Smooth muscle cell (in vitro differentiated cells): Measurements from ENCODE around the gene HDLBP. TPM values are rescaled to one million over a fixed set of nuclear protein-coding genes. Genes with fewer than 3 reads are reported as not detected.

ENCODE experiments used
- DNase-seq: peaks from one replicate; lab custom pipeline; 2025; ENCODE audit not compliant: unreplicated experiment; lab: John Stamatoyannopoulos, UW
- H2AFZ ChIP-seq: fragments of 200-600 bp; sonication (generic); 2 replicates; pipeline ENCODE4 v1.6.0; 2016; ENCODE audit warnings: antibody characterized with exemption, low read depth, mild to moderate bottlenecking
- H3F3A ChIP-seq: fragments of 200-600 bp; sonication (generic); 2 replicates; pipeline ENCODE4 v1.6.0; 2017; ENCODE audit warnings: antibody characterized with exemption, low read depth
- H3K27ac ChIP-seq: fragments of 200-600 bp; sonication (generic); 2 replicates; pipeline ENCODE4 v1.5.1; 2016; ENCODE audit warnings: low read depth, mild to moderate bottlenecking
- H3K27me3 ChIP-seq: fragments of 200-600 bp; sonication (generic); 2 replicates; pipeline ENCODE4 v1.6.1; 2016; ENCODE audit warnings: low read depth, mild to moderate bottlenecking
- H3K36me3 ChIP-seq: fragments of 200-600 bp; sonication (generic); 2 replicates; pipeline ENCODE4 v1.5.1; 2016; ENCODE audit warnings: low read depth
- H3K4me1 ChIP-seq: fragments of 200-600 bp; sonication (generic); 2 replicates; pipeline ENCODE4 v1.5.1; 2016; ENCODE audit warnings: low read depth
- H3K4me2 ChIP-seq: fragments of 200-600 bp; sonication (generic); 2 replicates; pipeline ENCODE4 v1.6.0; 2016; ENCODE audit warnings: mild to moderate bottlenecking
- H3K4me3 ChIP-seq: fragments of 200-600 bp; sonication (generic); 2 replicates; pipeline ENCODE4 v1.5.1; 2016; ENCODE audit warnings: mild to moderate bottlenecking
- H3K79me2 ChIP-seq: fragments of 200-600 bp; sonication (generic); 2 replicates; pipeline ENCODE4 v1.6.0; 2016; ENCODE audit warnings: low read depth, mild to moderate bottlenecking
- H3K9ac ChIP-seq: fragments of 200-600 bp; sonication (generic); 2 replicates; pipeline ENCODE4 v1.6.0; 2016; ENCODE audit warnings: low read depth
- H3K9me3 ChIP-seq: fragments of 200-600 bp; sonication (generic); replicated peaks from 2 replicates; pipeline ENCODE4 v1.5.1; 2016; ENCODE audit warnings: low read depth
- H4K20me1 ChIP-seq: fragments of 200-600 bp; sonication (generic); 2 replicates; pipeline ENCODE4 v1.6.0; 2016; ENCODE audit warnings: low read depth
- WGBS: methylation state at CpG from one replicate; pipeline ENCODE4 v1.1.7; 2016; ENCODE audit warnings: low lambda C conversion rate; 5-methylcytosine and 5-hydroxymethylcytosine counted together
- polyA plus RNA-seq: library from polyadenylated mRNA; unstranded; fragments of >200 nt; fragmentation: Nextera tagmentation; extraction: Ambion mirVana; gene quantifications from 2 replicates; pipeline ENCODE4 v1.2.1, GENCODE V29; 2016
- total RNA-seq: library from RNA; depleted of rRNA; stranded (reverse); fragments of >200 nt; gene quantifications from 2 replicates; pipeline ENCODE4 v1.2.3, GENCODE V29; 2014
- TF ChIP-seq, protein P1 (sequence below): fragments of 200-600 bp; sonication (generic); IDR thresholded peaks from 2 replicates; pipeline ENCODE4 v1.5.1; 2017; ENCODE audit warnings: borderline replicate concordance, mild to moderate bottlenecking, antibody characterized with exemption; ENCODE audit not compliant: insufficient read depth, poor library complexity, severe bottlenecking

The HDLBP gene
- total and polyA plus RNA-seq, 2 experiments from 2014 or later: 504 to 545 TPM

- no peak overlapping the region for H3K9ac ChIP-seq
- no peaks in the 10 kb centered on the region for H3K9me3 ChIP-seq
- peaks cover 100% of the 10 kb centered on the region for H4K20me1 ChIP-seq
- no peak for DNase-seq
- no peak overlapping the region for H3K4me2 ChIP-seq
- no peaks in the 10 kb centered on the region for H3K4me1 ChIP-seq
- no peaks in the 10 kb centered on the region for H3K36me3 ChIP-seq
- no peak overlapping the region for H3K4me3 ChIP-seq
- no peak overlapping the region for H3K27ac ChIP-seq
- WGBS: 89% methylated on average over 6 of the region's 6 CpGs
- peaks cover 11% of the 10 kb centered on the region for H3F3A ChIP-seq
- no peaks in the 10 kb centered on the region for H3K27me3 ChIP-seq
- peaks cover 98% of the 10 kb centered on the region for H3K79me2 ChIP-seq
- TF ChIP-seq, protein P1, sequence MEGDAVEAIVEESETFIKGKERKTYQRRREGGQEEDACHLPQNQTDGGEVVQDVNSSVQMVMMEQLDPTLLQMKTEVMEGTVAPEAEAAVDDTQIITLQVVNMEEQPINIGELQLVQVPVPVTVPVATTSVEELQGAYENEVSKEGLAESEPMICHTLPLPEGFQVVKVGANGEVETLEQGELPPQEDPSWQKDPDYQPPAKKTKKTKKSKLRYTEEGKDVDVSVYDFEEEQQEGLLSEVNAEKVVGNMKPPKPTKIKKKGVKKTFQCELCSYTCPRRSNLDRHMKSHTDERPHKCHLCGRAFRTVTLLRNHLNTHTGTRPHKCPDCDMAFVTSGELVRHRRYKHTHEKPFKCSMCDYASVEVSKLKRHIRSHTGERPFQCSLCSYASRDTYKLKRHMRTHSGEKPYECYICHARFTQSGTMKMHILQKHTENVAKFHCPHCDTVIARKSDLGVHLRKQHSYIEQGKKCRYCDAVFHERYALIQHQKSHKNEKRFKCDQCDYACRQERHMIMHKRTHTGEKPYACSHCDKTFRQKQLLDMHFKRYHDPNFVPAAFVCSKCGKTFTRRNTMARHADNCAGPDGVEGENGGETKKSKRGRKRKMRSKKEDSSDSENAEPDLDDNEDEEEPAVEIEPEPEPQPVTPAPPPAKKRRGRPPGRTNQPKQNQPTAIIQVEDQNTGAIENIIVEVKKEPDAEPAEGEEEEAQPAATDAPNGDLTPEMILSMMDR: no peak
- no peak overlapping the region for H2AFZ ChIP-seq
Measured at GRCh38 chr2:241291977-241292376, 23.5 kb downstream of the HDLBP start.

GRCh38 chr2:241291153-241291552, 24.3 kb downstream of the HDLBP start:
- H3K4me2 ChIP-seq: no peak overlapping the region
- 93% methylated on average over 6 of the region's 6 CpGs for WGBS
- H2AFZ ChIP-seq: no peak overlapping the region
- H3K9me3 ChIP-seq: no peaks in the 10 kb centered on the region
- no peak for DNase-seq
- TF ChIP-seq, protein P1: no peak
- H3K4me3 ChIP-seq: no peak overlapping the region
- H3K4me1 ChIP-seq: no peaks in the 10 kb centered on the region
- no peak overlapping the region for H3K9ac ChIP-seq
- peaks cover 100% of the 10 kb centered on the region for H4K20me1 ChIP-seq
- peaks cover 97% of the 10 kb centered on the region for H3K79me2 ChIP-seq
- H3K27me3 ChIP-seq: no peaks in the 10 kb centered on the region
- H3F3A ChIP-seq: peaks cover 8% of the 10 kb centered on the region
- no peak overlapping the region for H3K27ac ChIP-seq
- no peaks in the 10 kb centered on the region for H3K36me3 ChIP-seq

- H3K4me1 ChIP-seq: no peaks in the 10 kb centered on the region
- no peak overlapping the region for H3K4me3 ChIP-seq
- 67% methylated on average over 3 of the region's 3 CpGs for WGBS
- peaks cover 97% of the 10 kb centered on the region for H3K79me2 ChIP-seq
- H3K9ac ChIP-seq: no peak overlapping the region
- DNase-seq: no peak
- no peak overlapping the region for H2AFZ ChIP-seq
- peaks cover 8% of the 10 kb centered on the region for H3F3A ChIP-seq
- TF ChIP-seq, protein P1: no peak
- H3K4me2 ChIP-seq: no peak overlapping the region
- H4K20me1 ChIP-seq: peaks cover 100% of the 10 kb centered on the region
- no peaks in the 10 kb centered on the region for H3K27me3 ChIP-seq
- H3K27ac ChIP-seq: no peak overlapping the region
- no peaks in the 10 kb centered on the region for H3K36me3 ChIP-seq
- no peaks in the 10 kb centered on the region for H3K9me3 ChIP-seq
Measured at GRCh38 chr2:241289597-241289996, 25.9 kb downstream of the HDLBP start.

DNA sequence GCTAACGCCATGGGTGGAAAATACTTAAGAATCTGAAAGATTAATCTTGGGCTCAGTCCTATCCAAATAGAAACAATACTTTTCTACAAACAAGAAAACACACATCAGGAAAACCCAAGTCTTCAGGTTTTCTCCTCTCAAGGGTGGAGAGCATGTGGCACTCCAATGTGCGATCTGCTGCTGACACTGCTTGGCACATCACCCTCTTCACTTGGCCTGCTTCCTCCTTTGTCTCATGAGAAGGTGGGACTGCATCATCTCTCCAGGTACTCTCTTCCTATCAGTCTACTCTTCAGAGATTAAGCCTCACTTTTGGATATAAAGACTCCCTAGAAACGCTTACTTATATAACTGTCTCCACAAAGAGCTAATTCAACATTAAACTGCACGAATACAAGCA, 26.4 kb downstream of the HDLBP start:
- no peak overlapping the region for H2AFZ ChIP-seq
- DNase-seq: no peak
- H4K20me1 ChIP-seq: peaks cover 100% of the 10 kb centered on the region
- H3K4me1 ChIP-seq: no peaks in the 10 kb centered on the region
- TF ChIP-seq, protein P1: no peak
- no peaks in the 10 kb centered on the region for H3K36me3 ChIP-seq
- WGBS: 97% methylated on average over 4 of the region's 4 CpGs
- no peaks in the 10 kb centered on the region for H3K27me3 ChIP-seq
- H3K27ac ChIP-seq: no peak overlapping the region
- no peaks in the 10 kb centered on the region for H3K9me3 ChIP-seq
- no peak overlapping the region for H3K9ac ChIP-seq
- H3F3A ChIP-seq: peaks cover 13% of the 10 kb centered on the region
- H3K4me2 ChIP-seq: no peak overlapping the region
- H3K4me3 ChIP-seq: no peak overlapping the region
- peaks cover 97% of the 10 kb centered on the region for H3K79me2 ChIP-seq
